AG04450 (cell line): Measurements from ENCODE around the gene FAM20C. TPM values are rescaled to one million over a fixed set of nuclear protein-coding genes. Genes with fewer than 3 reads are reported as not detected.

Experiments used
- CTCF ChIA-PET: fragments of 300-600, 350-600 bp; formaldehyde crosslinking; extraction: SDS; loops from one replicate; lab custom pipeline; 2022; ENCODE audit warnings: antibody characterized with exemption, inconsistent platforms; lab: Charles Lee
- POLR2A ChIA-PET: fragments of 350-600 bp; formaldehyde crosslinking; extraction: SDS; loops from one replicate; lab custom pipeline; 2021; ENCODE audit warnings: antibody characterized with exemption, inconsistent platforms; lab: Yijun Ruan, JAX
- DNase-seq: peaks from one replicate; pipeline ENCODE4 v3.0.0-alpha.2; 2011; ENCODE audit warnings: low read depth, low spot score
- H3K27ac ChIP-seq: one replicate; pipeline ENCODE4 v1.5.1; 2012; ENCODE audit warnings: low read depth, low read length, control low read depth
- H3K27me3 ChIP-seq: one replicate; pipeline ENCODE4 v1.6.0; 2012; ENCODE audit warnings: low read length; ENCODE audit not compliant: control insufficient read depth, insufficient read depth
- H3K4me3 ChIP-seq: 2 replicates; pipeline ENCODE4 v1.5.1; 2011; ENCODE audit warnings: mild to moderate bottlenecking, low read depth, low read length, control low read depth
- H3K9me3 ChIP-seq: 2 replicates; pipeline ENCODE4 v1.5.1; 2012; ENCODE audit warnings: low read length; ENCODE audit not compliant: control insufficient read depth, insufficient read depth
- CTCF ChIP-seq: IDR thresholded peaks from 2 replicates; pipeline ENCODE4 v1.5.1; 2011; ENCODE audit warnings: low read depth, low read length, control low read depth, inconsistent platforms
- polyA plus RNA-seq: library from polyadenylated mRNA; depleted of rRNA; stranded (reverse); fragments of >200 nt; gene quantifications from 2 replicates; pipeline ENCODE4 v1.2.3, GENCODE V29; 2011

Gene FAM20C
- polyA plus RNA-seq, 1 experiment, result 34.5 TPM

GRCh38 chr7:183496-184292 lies 8.7 kb upstream of the FAM20C start:
- no peak overlapping the region for H3K4me3 ChIP-seq
- DNase-seq, result no peak
- no peak for TF ChIP-seq CTCF
- ChIA-PET CTCF (no interaction called here), POLR2A (interaction anchor here (0.8 kb wide), 1 partner anchor 49 kb away, joined by 3 read pairs; no protein-coding TSS in a partner anchor)
- no peak overlapping the region for H3K27ac ChIP-seq
- H3K27me3 ChIP-seq, result peaks cover 15% of the 10 kb centered on the region
- peaks cover 20% of the 10 kb centered on the region; the same call in 1 of the 2 replicates for H3K9me3 ChIP-seq

- no peak for TF ChIP-seq CTCF
- ChIA-PET POLR2A (interaction anchor here (1.1 kb wide), 1 partner anchor 29 kb away, joined by 3 read pairs; no protein-coding TSS in a partner anchor), CTCF (no interaction called here)
- peaks cover 20% of the 10 kb centered on the region; the same call in 1 of the 2 replicates for H3K9me3 ChIP-seq
- no peak overlapping the region for H3K4me3 ChIP-seq
- peaks cover 10% of the 10 kb centered on the region for H3K27me3 ChIP-seq
- no peak overlapping the region for H3K27ac ChIP-seq
- no peak for DNase-seq
Measured at GRCh38 chr7:184294-185264, 7.8 kb upstream of the FAM20C start.

- CTCF ChIA-PET, result interaction anchor here (0.5 kb wide), 1 partner anchor 45 kb away, joined by 3 read pairs; no protein-coding TSS in a partner anchor
- POLR2A ChIA-PET, result no interaction called here
- H3K9me3 ChIP-seq, result peaks cover 20% of the 10 kb centered on the region; the same call in 1 of the 2 replicates
- DNase-seq, result no peak
- no peak for TF ChIP-seq CTCF
- H3K27me3 ChIP-seq, result peaks cover 2% of the 10 kb centered on the region
- no peak overlapping the region for H3K27ac ChIP-seq
- no peak overlapping the region for H3K4me3 ChIP-seq
Measured at GRCh38 chr7:186516-187113, 5.8 kb upstream of the FAM20C start.

- ChIA-PET CTCF (no interaction called here), POLR2A (interaction anchor here (0.8 kb wide), 1 partner anchor 18 kb away, joined by 5 read pairs; no protein-coding TSS in a partner anchor)
- peaks cover 20% of the 10 kb centered on the region; the same call in 1 of the 2 replicates for H3K9me3 ChIP-seq
- H3K4me3 ChIP-seq, result no peak overlapping the region
- no peaks in the 10 kb centered on the region for H3K27me3 ChIP-seq
- DNase-seq, result no peak
- TF ChIP-seq CTCF, result no peak
- H3K27ac ChIP-seq, result no peak overlapping the region
Measured at GRCh38 chr7:187227-187927, 5.0 kb upstream of the FAM20C start.
